GM21390 (cell line): ENCODE data around the gene FCN3.

Experiments used
- ATAC-seq: cut with Tn5 transposase; IDR thresholded peaks from one replicate; pipeline ENCODE4 v1.9.1; 2021; ENCODE audit not compliant: unreplicated experiment

FCN3 gene

GRCh38 chr1:27381969-27382762 is 7.5 kb upstream of the FCN3 start:
- no peak for ATAC-seq

GRCh38 chr1:27380766-27381733 is 6.4 kb upstream of the FCN3 start:
- ATAC-seq: no peak

GRCh38 chr1:27380224-27380623 is 5.6 kb upstream of the FCN3 start:
- no peak for ATAC-seq

- ATAC-seq: no peak
Measured at GRCh38 chr1:27379564-27380122, 5.0 kb upstream of the FCN3 start.

- no peak for ATAC-seq
Measured at GRCh38 chr1:27377760-27378495, 3.3 kb upstream of the FCN3 start.

- no peak for ATAC-seq
Measured at GRCh38 chr1:27372808-27373690, 1.6 kb downstream of the FCN3 start.

DNA sequence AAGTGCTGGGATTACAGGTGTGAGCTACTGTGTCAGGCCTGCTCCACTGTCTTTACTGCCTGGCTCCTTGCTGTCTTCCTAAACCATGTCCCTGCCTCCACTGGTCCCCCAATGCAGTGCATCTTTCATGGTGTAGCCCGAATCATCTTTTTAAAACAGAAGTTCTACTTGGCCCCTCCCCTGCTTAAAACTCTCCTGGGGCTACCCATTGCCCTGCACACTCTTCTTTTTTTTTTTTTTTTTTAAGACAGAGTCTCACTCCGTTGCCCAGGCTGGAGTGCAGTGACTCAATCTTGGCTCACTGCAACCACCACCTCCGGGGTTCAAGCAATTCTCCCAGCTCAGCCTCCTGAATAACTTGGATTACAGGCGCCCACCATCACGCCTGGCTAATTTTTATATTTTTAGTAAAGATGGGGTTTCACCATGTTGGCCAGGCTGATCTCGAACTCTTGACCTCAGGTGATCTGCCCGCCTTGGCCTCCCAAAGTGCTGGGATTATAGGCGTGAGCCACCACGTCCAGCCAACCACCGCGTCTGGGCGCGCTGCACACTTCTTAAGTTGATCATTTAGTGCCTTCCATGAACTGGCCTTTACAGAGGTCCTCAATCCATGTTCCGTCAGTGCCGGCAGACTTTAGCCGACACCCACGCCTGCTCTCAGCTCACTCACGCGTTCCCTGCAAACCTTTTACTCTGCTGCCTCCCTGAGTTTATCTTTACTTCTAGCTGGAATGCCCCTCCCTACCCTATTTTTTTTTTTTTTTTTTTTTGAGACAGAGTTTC is 2.4 kb downstream of the FCN3 start:
- no peak for ATAC-seq

- ATAC-seq: no peak
Measured at GRCh38 chr1:27368869-27369582, 5.6 kb downstream of the FCN3 start.

DNA sequence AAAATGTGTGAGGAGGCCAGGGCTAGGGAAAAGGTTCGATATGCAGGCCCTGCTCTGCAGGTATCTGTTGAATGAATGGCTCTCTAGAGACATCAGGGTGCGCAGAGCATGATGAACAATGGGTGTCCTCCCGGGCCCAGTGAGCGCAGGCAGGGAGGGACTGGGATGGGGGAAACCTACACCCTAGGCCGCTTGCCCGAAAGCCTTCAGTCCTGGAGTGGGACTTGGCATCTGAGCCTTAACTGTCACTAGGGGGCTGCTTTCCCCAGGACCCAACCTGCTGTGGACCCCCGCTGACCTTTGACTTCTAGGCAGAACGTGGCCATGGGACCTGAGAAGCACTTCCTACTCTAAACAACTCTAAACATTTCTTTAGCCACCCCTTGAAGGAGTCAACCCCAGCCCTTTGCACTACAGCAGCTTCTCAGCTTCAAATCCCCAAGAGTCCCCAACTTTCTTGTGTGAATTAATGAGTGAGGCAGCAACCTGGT is 7.4 kb downstream of the FCN3 start:
- ATAC-seq: no peak

GRCh38 chr1:27366411-27367159 is 8.0 kb downstream of the FCN3 start, which contains the start of gene MAP3K6:
TSS of gene MAP3K6 (minus strand) at chr1:27366961. CDS start at chr1:27366597, 364 bp downstream.
- no peak for ATAC-seq

DNA sequence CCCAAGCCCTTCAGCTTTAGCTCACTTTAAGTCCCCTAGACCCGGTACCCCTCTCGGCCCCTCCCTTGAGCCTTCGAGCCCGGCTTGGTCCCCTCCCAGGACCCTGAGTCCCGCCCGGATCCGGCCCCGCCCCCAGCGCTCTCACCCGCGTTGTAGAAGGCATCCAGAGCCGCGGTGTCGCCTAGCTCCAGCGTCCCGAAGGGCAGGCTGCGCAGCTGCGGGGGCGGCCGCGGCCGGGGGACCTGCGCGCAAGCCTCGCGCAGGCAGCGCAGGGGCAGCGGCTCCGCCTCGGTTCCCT is 8.6 kb downstream of the FCN3 start:
- ATAC-seq: no peak

GRCh38 chr1:27365372-27366112 is 9.1 kb downstream of the FCN3 start:
- ATAC-seq: no peak

DNA sequence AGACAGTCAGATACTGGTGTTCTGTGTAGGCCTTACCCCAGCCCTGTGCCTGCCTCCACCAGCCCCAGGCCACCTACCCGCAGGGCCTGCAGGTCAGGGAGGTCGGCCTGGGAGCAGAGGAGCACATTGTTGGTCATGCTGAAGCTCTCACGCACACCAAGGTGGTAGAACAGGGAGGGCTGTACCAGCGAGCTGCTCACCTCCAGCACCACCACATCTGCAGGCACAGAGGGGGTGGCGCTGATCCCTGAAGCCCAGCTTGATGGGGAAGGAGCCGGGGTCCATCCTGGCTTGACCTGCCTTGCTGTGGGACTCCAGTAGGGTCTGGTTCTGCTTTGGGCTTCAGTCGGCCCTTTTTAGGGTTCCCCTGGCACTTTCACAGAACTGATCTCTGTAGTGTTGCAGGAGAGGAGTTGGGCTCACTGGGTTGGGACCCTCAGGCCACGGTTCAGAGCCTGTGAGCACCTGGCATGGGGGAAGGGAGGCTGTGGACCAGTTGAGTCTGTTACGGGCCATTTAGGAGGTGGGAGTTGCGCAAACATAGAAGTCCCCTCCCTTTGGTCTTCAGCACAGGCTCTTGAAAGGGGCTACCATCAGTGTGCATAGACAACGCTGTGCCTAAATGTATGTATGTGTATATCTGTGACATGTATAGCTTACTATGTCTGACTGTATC is 9.8 kb downstream of the FCN3 start:
- ATAC-seq: no peak

- ATAC-seq: no peak
Measured at GRCh38 chr1:27363766-27364695, 10.6 kb downstream of the FCN3 start.

DNA sequence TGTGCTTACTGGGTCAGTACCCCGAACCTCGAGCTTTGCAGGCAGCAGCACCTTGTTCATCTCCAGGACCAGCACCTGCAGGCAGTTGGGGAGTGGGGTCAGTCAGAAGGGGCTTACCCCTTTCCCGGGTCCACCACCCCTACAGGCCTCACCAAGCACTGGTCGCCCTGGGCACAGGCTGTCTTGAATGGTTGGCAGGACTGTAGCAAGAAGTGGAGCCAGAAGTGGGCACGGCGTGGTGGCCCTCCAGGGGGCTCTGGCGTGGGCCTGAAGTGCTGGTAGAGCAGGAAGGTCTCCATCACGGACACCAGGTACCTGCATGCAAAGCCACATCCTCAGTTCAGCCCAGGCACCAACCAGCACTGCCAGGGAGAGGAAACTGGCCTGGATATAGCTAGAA is 13.1 kb downstream of the FCN3 start:
- ATAC-seq: no peak

DNA sequence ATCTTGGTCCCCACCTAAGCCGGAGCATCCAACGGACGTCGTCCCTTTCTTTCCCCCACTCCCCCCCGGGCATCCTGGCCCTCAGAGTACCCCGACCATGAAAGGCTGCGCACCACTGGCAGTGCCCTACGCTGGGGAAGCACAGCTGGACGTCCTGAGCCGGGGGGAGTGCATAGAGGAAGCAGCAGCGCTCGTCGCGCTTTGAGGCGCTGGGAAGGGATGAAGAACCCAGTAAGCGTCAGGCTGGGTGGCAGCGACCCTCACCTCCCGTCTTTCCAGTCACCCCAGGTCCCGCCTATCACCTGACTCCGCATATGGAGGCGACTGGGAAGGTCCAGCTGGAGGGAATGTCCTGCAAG is 13.6 kb downstream of the FCN3 start:
- no peak for ATAC-seq
